ENCODE data around the gene ALPP. TPM values are rescaled to one million over a fixed set of nuclear protein-coding genes. Genes with fewer than 3 reads are reported as not detected.
"Not testable (repeated sequence)": the region's sequence is repeated elsewhere in the genome, so short reads cannot be mapped to it uniquely, and the experiment has no call there.

The ALPP gene
- total RNA-seq, 2 donors from 2014 or later, result not detected

DNA sequence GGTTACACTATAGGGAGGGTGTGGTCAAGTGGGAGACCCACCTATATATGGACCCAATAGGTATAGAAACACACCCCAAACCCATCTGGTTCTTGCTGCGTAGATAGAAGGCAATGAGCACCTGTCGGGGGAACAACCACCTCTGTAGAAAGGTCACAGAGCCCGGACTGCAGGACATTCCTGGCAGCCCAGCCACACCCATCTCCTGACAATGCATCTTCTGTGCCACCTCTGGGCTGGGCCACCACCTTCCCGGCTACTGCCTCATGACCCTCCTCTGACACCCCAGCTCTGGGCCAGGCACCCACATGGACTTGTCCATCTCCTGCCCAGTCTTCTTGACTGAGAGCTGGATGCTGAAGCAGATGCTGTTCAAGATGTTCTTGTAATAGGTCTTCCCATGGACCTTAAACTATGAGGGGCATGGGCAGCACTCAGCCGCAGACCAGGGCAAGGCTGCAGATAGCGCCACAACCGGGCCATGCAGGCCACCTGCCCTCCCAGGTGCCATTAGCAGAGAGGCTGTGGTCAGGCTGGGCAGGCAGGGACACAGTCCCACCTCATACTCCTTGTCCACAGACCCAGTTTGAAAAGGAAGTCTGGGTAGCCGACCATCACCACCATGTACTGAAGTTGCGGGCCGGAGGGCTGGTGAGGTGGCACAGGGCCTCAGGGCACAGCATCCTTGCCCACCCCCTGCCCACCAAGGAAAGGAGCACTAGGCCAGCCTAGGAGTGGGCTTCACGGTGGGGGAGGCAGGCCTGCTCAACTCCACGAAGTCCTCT lies 37.4 kb downstream of the ALPP start:
- H3K4me3 Mint-ChIP-seq, result no peak overlapping the region
- no peak for ATAC-seq (replicated peaks in 1 of 2)
- DNase-seq, result no peak
- peaks cover 14% of the 10 kb centered on the region for H3K4me1 Mint-ChIP-seq (ENCODE audit: low read depth)
- H3K27me3 Mint-ChIP-seq (ENCODE audit: low read depth), result peaks cover 41% of the 10 kb centered on the region
- no peak overlapping the region for H3K27ac Mint-ChIP-seq
- H3K9me3 Mint-ChIP-seq, result no peaks in the 10 kb centered on the region
- no peaks in the 10 kb centered on the region for H3K36me3 Mint-ChIP-seq (ENCODE audit: insufficient read depth in 2 of 2)

DNA sequence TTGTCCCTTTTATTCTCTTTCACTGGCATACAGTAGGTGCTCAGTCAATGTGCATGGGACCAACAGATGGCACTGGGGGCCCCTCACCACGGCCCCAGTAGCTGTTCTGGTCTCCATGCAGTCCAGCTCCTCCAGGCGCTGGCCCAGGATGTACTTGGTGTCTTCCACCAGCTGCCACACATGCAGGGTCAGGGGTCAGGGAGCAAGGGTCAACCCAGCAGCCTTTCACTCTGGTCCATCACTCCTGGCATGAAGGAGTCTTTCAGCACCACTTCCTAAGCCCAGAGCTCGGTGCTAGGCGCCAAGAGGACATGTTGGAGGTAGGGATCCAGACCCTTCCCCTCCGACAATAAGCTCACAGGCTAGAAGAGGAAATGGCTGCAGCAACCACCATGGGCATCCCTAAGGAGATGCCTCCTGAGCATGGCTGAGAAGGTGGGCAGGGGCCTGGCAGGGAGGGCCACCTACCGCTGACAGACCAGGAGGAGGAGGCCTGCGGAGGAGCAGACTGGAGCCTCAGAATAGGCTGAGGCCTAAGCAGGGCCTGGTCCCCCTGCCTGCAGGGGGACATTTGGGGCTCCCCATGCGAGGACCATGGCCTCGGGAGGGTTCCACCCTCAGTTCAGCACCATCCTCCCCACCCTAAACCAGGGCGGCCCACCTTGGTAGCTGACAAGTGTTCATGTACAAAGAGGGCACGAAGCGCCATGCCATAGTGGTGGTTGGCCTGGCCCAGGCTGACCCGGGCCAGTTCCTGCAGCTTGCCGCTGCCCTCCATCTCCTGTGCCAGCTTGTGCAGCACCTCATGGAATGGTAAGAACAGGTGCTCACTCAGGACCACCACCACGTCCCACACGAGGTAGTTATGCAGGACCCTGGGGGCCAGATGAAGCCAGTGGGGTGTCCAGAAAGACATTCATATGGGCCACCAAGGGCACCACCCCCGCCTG lies 38.2 kb downstream of the ALPP start:
- Mint-ChIP-seq H3K9me3 (peaks cover 0 to under 1% of the 10 kb centered on the region in 2 donors), H3K27me3 (ENCODE audit: low read depth) (peaks cover 41% of the 10 kb centered on the region)

DNA sequence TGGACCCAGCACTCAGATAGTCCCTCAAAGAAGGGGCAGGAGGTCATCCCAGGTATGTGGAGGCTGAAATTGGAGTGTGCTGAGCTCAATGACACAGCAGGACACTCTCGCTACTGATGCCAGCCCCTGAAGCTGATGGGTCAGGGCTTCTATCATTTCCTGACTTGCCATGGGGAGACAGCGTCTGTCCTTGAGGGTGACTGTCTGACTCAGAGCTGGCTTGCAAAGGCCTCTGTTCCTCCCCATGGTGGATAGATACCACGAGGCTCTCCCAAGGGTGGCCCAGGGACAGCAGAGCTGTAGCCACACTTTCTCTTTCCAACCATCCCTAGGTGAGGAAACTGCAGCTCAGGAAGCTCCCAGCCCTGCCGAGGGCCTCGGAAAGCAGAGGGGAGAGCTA lies 38.9 kb downstream of the ALPP start:
- peaks cover 46% of the 10 kb centered on the region for H3K27me3 Mint-ChIP-seq (ENCODE audit: low read depth)
- DNase-seq (no peak), ATAC-seq (replicated peaks in 1 of 2) (no peak)
- H3K27ac Mint-ChIP-seq, result no peak overlapping the region
- peaks cover 0 to 5% of the 10 kb centered on the region in 2 donors for H3K36me3 Mint-ChIP-seq (ENCODE audit: insufficient read depth in 2 of 2)
- H3K9me3 Mint-ChIP-seq, result peaks cover 0 to 4% of the 10 kb centered on the region in 2 donors
- peaks cover 13% of the 10 kb centered on the region for H3K4me1 Mint-ChIP-seq (ENCODE audit: low read depth)
- no peak overlapping the region for H3K4me3 Mint-ChIP-seq

More for the DNA sequence above, 38.2 kb downstream of the ALPP start:
- DNase-seq (no peak), ATAC-seq (replicated peaks in 1 of 2) (no peak)
- Mint-ChIP-seq H3K4me3 (no peak overlapping the region), H3K27ac (no peak overlapping the region), H3K36me3 (ENCODE audit: insufficient read depth in 2 of 2) (peaks cover 0 to 1% of the 10 kb centered on the region in 2 donors), H3K4me1 (ENCODE audit: low read depth) (peaks cover 14% of the 10 kb centered on the region)

DNA sequence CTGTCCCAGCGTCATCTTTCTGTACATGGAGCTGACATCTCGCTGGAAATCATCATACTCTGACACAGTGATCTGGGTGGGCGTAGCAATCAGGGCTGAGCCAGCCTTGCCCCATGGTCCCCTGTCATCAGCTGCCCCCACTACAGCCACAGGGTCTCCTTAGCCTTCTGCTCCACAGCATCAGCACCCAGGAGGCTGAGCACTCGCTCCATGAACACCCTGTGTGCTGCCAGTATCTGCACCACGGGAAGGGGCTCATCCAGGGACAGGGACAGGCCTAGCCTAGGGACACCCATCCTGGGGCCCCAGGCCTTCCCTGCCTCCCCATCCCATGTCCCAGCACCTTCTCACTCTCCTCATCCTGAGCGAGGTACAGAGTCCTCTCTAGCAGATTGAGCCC lies 39.5 kb downstream of the ALPP start:
- H3K4me3 Mint-ChIP-seq, result peak overlapping the region; percentile 5 to 85
- H3K27ac Mint-ChIP-seq, result no peak overlapping the region
- peaks cover 46% of the 10 kb centered on the region for H3K27me3 Mint-ChIP-seq (ENCODE audit: low read depth)
- peaks cover 1 to 7% of the 10 kb centered on the region in 2 donors for H3K9me3 Mint-ChIP-seq
- H3K36me3 Mint-ChIP-seq (ENCODE audit: insufficient read depth in 2 of 2), result peaks cover 0 to 7% of the 10 kb centered on the region in 2 donors
- ATAC-seq (replicated peaks in 1 of 2), result no peak
- no peak for DNase-seq
- H3K4me1 Mint-ChIP-seq (ENCODE audit: low read depth), result peaks cover 8% of the 10 kb centered on the region

DNA sequence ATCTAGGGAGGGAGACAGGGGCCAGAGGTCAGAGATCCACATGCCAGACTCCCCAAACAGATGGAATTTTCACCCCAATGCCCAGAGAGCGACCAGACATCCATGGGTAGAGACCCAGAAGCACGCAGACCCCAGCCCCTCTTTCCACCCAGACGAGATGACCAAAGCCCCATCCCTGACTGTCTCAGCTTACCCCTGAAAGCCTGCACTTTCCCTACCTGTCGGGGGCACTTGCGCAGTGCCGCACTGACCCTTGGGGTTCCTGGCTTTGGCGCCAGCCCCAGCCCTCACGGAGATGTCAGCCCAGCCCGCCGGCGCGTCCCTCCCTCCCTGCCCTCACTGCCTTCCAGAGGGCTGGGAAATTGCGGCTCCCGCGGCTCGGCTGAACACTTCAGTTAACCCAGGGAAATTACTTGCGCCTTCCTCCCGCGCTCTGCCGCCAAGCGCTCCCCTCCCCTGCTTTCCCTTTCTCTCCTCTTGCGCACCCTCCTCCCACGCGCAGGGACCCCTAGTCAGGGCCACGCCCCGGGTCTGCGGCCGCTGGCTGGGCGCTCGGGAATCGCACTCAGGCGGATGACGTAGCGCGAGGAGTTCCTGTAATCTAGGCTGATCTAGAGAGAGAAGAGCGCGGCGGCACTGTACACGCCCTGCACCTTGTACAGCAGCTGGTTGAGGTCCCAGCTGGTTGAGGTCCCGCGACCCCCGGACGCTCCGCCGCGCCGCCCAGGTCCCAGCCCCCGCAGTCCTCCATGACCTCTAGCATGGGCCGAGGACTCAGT lies 40.1 kb downstream of the ALPP start:
- ATAC-seq (replicated peaks in 1 of 2) (peak; percentile 55), DNase-seq (peak in 1 of 2 donors; percentile 31)
- no peak overlapping the region for H3K27ac Mint-ChIP-seq
- peaks cover 1 to 7% of the 10 kb centered on the region in 2 donors for H3K9me3 Mint-ChIP-seq
- peaks cover 0 to 7% of the 10 kb centered on the region in 2 donors for H3K36me3 Mint-ChIP-seq (ENCODE audit: insufficient read depth in 2 of 2)
- H3K4me1 Mint-ChIP-seq (ENCODE audit: low read depth), result peaks cover 2% of the 10 kb centered on the region
- peaks cover 41% of the 10 kb centered on the region for H3K27me3 Mint-ChIP-seq (ENCODE audit: low read depth)
- peak overlapping the region; percentile 69 to 85 for H3K4me3 Mint-ChIP-seq

DNA sequence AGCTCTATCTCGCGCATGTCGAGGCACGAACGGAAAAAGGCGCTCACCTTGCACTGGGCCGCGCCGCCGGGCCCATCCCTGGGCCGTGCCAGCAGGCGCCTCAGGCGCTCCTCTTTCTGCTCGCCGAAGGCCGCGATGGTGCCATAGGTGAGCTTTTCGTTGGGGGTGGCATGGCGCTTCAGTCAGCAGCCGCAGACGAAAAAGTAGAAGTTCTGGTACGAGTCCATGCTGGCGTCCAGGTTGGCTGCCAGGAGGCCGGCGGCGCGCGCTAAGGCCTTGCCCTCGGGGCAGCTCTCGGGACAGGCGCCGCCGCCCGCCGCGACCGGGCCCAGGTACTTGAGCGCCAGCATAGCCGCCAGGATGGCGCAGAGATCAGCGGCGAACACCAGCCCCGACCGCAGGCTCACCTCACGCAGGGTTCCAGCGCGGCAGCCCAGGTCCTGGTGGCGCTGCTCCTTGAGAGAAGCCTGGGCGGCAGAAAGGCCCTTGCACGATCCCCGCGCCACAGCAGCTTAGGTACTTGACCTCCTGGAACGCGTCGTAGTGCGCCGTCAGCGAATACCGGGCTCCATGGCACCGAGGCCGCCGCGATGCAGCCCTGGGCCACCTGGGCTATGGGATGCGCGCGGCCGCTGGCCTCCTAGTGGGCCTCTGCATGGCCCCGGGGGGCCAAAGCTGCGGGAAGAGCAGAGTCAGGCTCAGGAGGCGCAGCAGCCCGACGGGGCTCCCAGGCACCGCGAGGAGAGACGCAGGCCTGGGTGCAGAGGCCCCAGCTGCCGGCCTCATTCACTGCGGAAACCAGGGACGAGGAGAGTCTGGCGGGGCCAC lies 40.9 kb downstream of the ALPP start:
- Mint-ChIP-seq H3K27me3 (ENCODE audit: low read depth) (peaks cover 33% of the 10 kb centered on the region), H3K4me3 (peak overlapping the region; percentile 69 to 85), H3K36me3 (ENCODE audit: insufficient read depth in 2 of 2) (peaks cover 0 to 7% of the 10 kb centered on the region in 2 donors), H3K27ac (no peak overlapping the region), H3K4me1 (ENCODE audit: low read depth) (no peaks in the 10 kb centered on the region), H3K9me3 (peaks cover 1 to 7% of the 10 kb centered on the region in 2 donors)
- DNase-seq (no peak), ATAC-seq (replicated peaks in 1 of 2) (peak; percentile 50 to 55)

DNA sequence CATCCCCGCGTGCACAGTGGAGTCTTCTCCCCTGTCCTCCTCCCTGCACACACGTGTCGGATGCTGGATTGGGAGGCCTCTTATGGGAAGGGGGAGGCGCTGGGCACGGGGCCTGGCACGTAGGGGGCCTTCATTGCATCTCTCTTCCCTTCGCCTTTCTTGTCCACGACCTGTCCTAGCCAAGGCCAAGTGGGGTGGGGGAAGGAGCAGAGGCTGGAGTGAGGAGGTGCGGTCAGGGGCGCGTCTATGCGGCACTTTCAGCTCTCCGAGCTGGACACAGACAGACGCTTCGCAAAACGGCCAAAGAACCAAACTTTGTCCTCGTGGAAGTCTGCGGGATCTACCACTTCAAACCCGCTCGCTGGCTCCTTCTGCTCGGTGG lies 41.5 kb downstream of the ALPP start:
- H3K9me3 Mint-ChIP-seq, result peaks cover 1 to 7% of the 10 kb centered on the region in 2 donors
- H3K27me3 Mint-ChIP-seq (ENCODE audit: low read depth), result peaks cover 35% of the 10 kb centered on the region
- H3K36me3 Mint-ChIP-seq (ENCODE audit: insufficient read depth in 2 of 2), result peaks cover 0 to 7% of the 10 kb centered on the region in 2 donors
- no peak for ATAC-seq (replicated peaks in 1 of 2)
- H3K4me3 Mint-ChIP-seq, result peak overlapping the region; percentile 15 to 85
- no peak overlapping the region for H3K27ac Mint-ChIP-seq
- no peaks in the 10 kb centered on the region for H3K4me1 Mint-ChIP-seq (ENCODE audit: low read depth)
- no peak for DNase-seq

DNA sequence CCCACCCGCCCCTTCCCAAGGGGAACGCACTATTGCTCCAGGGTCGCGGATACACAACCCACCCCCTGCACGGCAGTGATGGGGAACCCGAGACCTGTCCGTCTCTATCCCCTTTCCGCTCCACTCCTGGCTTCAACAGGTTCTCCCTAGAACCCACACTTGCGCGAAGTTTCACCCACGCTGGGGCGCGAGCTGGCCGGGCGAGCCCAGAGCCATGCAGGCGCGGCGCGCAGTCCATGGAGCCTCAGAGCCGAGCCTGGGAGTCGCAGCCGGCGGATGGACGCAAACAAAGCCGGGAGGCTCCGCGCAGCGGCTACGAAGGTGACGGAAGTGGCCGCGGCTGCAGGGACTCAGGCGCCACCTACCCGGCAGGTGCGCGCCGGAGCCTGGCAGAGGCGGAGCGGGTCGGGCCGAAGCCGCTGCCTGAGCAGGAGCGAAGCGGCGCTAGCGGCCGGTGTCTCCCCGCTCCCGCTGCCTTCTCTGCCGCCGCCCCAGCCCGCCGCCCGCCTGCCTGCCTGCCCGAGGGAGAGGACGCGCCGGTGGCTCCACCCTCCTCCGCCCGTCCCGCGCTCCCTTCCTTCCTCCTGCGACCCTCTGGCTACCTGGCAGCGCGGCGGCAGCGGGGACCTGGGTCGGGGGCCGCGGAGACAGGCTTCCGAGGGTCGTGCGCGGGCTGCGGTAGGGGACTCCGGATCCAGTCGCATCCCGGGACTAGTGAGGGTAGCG lies 42.1 kb downstream of the ALPP start:
- H3K9me3 Mint-ChIP-seq, result peaks cover 1 to 7% of the 10 kb centered on the region in 2 donors
- peak overlapping the region; percentile 70 to 85 for H3K4me3 Mint-ChIP-seq
- H3K4me1 Mint-ChIP-seq (ENCODE audit: low read depth), result no peaks in the 10 kb centered on the region
- ATAC-seq (replicated peaks in 1 of 2), result peak; percentile 70 to 76
- H3K36me3 Mint-ChIP-seq (ENCODE audit: insufficient read depth in 2 of 2), result peaks cover 0 to 7% of the 10 kb centered on the region in 2 donors
- H3K27me3 Mint-ChIP-seq (ENCODE audit: low read depth), result peaks cover 40% of the 10 kb centered on the region
- no peak overlapping the region for H3K27ac Mint-ChIP-seq
- DNase-seq, result peak; percentile 50

DNA sequence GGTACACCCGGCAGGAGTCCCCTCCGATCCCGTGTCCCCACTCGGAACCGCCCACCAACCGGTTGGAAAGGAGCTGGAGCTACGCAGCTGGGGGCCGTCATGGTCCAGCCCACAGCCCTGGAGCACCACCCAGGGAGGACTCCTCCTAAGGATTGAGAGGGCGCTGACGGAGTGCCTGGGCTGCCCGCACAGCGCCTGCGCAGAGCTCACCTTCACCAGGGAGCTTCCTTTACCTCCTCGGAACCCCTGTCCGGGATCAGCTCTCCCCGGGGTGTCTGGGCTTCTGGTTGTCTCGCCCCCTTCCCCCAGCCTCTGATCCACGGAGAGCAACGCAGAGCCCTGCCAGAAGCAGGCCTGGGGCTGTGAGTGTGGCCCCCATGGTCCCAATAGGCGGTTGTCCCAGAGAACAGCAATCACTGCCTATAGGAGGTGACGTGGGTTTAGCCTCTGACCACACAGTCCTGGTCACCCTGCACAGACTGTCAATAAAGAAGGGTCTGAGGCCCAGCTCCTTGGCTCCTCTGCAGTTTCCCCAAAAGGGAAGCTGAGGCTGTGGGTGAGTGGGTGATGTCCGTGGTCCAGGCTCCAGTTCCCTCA lies 42.7 kb downstream of the ALPP start:
- Mint-ChIP-seq H3K4me3 (peak overlapping the region; percentile 34 to 85), H3K27me3 (ENCODE audit: low read depth) (peaks cover 40% of the 10 kb centered on the region), H3K9me3 (peaks cover 1 to 7% of the 10 kb centered on the region in 2 donors), H3K4me1 (ENCODE audit: low read depth) (no peaks in the 10 kb centered on the region), H3K27ac (no peak overlapping the region), H3K36me3 (ENCODE audit: insufficient read depth in 2 of 2) (peaks cover 0 to 7% of the 10 kb centered on the region in 2 donors)
- DNase-seq (no peak), ATAC-seq (replicated peaks in 1 of 2) (no peak)

DNA sequence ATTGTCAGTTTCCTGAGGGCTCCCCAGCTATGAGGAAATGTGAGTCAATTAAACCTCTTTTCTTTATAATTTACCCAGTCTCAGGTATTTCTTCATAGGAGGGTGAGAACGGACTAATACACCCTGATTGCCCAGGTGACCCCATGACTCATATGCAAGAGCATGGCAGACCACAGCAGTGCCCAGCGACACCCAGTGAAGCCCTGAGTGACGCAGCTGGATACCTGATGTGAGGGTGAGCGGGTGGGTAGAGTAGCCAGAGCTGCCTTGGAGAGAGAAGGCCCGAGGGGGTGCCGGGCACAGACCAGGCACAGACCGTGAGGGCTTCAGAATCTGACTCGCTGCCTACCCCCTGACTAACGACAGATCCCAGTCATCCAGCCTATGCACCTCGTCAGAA lies 43.5 kb downstream of the ALPP start:
- peak overlapping the region; percentile 11 to 45 for H3K4me3 Mint-ChIP-seq
- peaks cover 1 to 7% of the 10 kb centered on the region in 2 donors for H3K9me3 Mint-ChIP-seq
- H3K27me3 Mint-ChIP-seq (ENCODE audit: low read depth), result peaks cover 40% of the 10 kb centered on the region
- peaks cover 0 to 7% of the 10 kb centered on the region in 2 donors for H3K36me3 Mint-ChIP-seq (ENCODE audit: insufficient read depth in 2 of 2)
- no peak overlapping the region for H3K27ac Mint-ChIP-seq
- H3K4me1 Mint-ChIP-seq (ENCODE audit: low read depth), result no peaks in the 10 kb centered on the region
- no peak for ATAC-seq (replicated peaks in 1 of 2)
- no peak for DNase-seq

DNA sequence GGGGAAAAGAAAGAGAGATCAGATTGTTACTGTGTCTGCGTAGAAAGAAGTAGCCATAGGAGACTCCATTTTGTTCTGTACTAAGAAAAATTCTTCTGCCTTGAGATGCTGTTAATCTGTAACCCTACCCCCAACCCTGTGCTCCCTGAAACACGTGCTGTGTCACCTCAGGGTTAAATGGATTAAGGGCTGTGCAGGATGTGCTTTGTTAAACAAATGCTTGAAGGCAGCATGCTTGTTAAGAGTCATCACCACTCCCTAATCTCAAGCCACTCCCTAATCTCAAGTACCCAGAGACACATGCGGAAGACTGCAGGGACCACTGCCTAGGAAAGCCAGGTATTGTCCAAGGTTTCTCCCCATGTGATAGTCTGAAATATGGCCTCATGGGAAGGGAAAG lies 44.4 kb downstream of the ALPP start:
- DNase-seq; H3K9me3 Mint-ChIP-seq; H3K4me1 Mint-ChIP-seq (ENCODE audit: low read depth); H3K27ac Mint-ChIP-seq; ATAC-seq (replicated peaks in 1 of 2); H3K36me3 Mint-ChIP-seq (ENCODE audit: insufficient read depth in 2 of 2); H3K4me3 Mint-ChIP-seq: not testable (repeated sequence)
- peaks cover 36% of the 10 kb centered on the region for H3K27me3 Mint-ChIP-seq (ENCODE audit: low read depth)
